ENCODE measurements around the gene GAREM2.
"Not testable (repeated sequence)": the region's sequence is repeated elsewhere in the genome, so short reads cannot be mapped to it uniquely, and the experiment has no call there.

GAREM2 gene

DNA sequence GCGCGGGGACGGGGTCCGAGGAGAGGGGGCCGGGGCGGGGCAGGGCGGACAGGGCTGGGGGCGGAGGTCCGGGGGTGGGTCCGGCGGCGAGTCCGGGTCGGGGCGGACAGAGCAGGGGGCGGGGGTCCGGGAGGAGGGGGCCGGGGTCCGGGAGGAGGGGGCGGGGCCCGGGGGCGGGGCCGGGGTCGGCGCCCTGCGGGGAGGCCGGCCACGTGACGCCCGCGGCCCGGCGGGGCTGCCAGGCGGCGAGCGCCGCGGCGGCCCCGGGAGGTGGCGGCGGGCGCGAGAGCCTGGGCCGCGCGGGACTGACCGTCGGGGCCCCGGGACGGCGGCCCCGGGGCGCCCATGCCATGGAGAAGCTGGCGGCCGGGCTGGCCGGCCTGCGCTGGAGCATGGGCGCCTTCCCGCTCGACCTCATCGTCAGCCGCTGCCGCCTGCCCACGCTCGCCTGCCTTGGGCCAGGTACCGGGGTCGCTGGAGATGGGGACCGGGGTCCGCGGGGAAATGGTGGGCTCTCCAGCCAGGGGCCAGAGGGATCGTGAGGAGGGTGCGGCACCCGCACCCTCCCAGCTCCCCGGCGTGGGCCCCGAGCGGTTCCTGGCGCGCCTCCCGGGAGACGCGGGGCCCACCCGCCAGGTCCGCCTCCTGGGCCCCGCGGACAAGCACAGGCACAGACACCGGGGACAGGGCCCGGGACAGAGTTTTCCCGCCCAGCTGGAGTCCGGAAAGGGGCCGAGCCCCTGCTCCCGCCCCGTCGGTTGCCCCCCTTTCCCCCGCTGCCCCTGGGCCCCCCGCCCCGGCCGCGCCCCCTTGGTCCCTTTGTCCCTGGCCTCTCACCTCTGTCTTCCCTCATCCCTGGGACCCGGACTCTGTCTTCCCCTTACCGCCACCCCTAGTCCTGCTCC, at the start of gene GAREM2:
Gene GAREM2 (plus strand): TSS at position 218 of the 905 bp plus-strand sequence. CDS start 133 bp downstream, at position 351.
- no peak for DNase-seq

DNA sequence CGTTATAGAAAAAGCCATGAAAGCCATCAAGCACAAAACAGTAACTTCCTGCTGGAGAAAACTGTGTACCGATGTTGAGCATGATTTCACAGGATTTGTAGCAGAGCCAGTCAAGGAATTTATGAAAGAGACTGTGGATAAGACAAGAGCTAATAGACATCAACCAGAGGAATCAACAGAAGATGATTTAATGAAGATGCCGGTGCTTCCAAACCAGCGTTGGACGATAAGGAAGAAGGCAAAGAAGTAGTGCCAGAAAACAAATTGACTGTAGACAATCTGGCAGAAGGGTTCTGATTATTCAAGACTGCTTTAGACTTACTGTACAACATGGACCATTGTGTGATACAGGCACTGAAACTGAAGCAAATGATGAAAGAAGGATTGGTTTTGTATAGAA, 49.5 kb upstream of the GAREM2 start:
- no peak for DNase-seq

DNA sequence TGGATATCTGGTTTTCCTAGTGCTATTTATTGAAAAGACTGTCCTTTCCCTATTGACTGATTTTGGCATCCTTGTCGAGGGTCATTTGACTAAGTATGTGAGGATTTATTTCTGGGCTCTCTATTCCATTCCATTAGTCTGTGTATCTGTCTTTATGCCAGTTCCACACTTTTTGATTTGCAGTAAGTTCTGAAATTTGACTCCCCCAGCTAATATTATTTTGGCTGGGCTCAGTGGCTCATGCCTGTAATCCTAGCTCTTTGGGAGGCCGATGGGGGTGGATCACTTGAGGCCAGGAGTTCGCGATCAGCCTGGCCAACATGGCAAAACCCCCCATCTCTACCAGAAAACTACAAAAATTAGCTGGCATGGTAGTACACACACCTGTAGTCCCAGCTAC, 46.8 kb upstream of the GAREM2 start:
- DNase-seq, result no peak

DNA sequence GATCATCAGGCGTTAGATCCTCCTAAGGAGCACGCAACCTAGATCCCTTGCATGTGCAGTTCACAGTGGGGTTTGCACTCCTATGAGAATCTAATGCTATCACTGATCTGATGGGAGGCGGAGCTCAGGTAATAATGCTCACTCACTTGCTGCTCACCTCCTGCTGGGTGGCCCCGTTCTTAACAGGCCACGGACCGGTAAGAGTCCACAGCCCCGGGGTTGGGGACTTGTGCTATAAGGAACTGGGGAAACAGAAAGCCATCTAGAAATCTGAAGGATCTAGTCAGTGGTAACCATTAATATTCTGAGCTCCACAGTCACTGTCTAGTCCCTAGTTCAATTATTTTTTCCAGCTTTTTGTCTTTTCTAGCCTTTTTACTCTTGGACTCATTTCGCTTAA, 44.7 kb upstream of the GAREM2 start:
- DNase-seq, result no peak

DNA sequence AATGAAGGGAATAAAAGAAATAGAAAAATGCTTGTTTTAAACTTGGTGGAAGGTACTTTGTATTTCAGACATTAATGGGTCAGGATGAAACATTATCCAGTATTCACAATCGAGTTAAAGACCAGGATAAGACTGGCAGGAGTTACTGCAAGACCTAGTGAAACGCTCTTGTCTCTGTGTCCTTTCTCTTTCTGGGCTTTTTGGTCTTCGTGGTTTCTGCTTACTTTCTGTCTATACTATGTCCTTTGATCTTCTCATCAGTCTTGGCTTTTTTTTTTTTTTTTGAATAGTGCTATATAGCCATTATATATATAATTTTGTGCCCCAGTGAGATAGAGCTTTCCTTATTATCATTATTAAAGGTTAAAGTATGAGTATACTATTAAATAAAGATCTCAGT, 42.1 kb upstream of the GAREM2 start:
- DNase-seq, result no peak

DNA sequence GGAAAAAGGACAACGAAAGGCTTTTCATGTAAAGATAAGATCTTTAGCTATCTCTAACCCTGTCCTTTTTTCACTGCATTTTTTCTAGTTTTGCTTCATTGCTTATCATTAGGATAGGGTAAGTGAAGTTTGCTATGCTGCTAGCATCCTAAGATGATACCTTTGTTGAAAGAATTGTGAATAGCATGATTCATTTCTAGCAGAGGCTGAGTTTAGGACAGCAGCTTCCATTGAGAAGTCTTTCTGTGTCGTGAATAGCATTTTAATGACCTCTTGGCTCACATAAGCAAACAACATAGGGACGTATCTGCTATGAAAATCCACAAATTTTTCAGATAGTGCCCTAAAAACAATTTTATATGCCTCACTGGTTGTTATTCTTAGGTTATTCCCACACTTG, 36.4 kb upstream of the GAREM2 start:
- no peak for DNase-seq

DNA sequence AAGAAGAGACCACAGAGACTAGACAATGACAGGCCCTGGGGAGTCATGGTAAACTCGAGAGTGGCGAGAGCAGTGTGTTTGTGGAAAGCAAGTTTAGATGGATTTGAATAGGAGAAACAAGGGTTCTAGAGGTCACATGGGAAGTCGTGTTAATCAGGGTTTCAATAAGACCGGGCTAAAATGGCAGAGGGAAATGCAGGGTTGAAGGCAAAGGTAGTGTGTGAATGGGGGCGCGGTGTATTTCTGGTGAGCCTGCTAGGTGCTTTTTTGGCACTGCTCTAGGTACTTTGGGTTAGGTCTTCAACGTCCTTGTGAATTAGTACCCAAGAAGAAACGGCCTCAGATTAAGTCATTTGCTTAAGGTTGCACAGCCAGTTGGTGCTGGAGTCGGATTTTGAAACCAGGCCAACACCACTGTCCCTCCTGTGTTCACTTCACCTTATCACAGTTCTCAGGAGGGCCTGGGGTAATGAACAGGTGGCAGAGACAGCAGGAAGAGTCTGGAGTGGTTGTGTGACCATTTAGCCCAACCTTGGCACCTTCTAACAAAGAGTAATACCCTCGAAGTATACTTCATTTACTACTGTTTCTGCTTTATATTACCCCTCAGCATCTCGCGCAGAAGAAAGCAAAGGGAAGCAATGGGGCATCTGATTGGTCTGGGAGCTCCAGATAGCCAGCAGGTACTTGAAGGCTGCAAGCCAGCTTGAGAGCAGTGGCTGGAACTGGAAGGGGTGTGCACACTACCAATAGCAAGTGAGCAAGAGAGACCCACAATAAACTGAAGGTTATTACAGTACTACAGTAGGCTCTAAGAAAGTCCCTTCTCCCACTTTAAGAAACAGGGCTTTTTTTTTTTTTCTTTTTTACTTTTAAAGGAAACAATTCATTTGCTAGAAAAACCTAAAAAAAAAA, 33.4 kb upstream of the GAREM2 start:
- peak; percentile 29 for DNase-seq

DNA sequence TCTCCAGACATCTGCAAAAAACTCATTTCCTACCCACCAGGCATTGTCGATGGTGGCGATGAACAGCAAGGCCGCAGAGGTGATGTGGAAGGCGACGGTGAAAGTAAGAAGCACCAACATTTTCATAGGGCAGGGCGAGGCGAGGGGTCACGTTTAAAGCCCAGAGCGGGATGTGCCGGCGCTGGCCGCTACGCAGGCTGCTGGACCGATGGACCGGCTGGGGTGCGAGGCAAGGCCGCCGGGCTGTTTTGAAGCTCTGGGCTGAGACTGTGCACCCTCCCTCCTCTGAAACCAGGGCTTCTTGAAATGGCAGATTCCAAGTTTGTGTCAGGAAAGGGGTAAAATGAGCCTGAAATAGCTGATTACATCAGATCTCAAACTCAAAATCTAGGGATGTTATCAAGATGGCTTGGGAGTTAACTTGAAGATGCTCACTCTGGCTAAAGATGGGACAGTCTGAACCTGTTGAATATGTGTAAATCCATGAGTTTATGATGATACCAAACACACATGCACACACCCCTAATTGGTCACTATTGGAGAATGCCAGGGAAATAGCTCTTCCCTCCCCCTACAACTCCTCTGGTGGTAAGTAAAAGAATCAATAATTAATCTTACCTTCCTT, 31.6 kb upstream of the GAREM2 start:
- DNase-seq, result no peak

DNA sequence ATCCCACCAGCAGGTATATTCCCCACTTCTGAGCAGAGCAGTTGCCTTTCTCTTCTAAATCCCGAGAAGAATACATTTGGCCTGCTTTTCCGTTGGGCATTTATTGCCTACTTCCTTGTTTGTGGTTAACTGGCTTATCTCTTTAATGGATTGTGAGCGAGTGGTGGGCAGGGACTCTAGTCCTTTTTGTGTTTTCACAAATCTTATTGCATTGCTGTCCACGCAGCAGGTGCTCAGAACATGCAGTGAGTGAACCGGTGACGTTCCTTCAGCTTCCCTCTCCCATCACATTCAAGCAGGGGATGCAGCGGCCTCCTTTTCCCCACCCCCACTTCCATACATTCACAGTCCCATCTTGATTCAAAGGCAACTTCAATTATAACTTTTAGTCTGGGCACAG, 28.9 kb upstream of the GAREM2 start:
- peak; percentile 50 for DNase-seq

DNA sequence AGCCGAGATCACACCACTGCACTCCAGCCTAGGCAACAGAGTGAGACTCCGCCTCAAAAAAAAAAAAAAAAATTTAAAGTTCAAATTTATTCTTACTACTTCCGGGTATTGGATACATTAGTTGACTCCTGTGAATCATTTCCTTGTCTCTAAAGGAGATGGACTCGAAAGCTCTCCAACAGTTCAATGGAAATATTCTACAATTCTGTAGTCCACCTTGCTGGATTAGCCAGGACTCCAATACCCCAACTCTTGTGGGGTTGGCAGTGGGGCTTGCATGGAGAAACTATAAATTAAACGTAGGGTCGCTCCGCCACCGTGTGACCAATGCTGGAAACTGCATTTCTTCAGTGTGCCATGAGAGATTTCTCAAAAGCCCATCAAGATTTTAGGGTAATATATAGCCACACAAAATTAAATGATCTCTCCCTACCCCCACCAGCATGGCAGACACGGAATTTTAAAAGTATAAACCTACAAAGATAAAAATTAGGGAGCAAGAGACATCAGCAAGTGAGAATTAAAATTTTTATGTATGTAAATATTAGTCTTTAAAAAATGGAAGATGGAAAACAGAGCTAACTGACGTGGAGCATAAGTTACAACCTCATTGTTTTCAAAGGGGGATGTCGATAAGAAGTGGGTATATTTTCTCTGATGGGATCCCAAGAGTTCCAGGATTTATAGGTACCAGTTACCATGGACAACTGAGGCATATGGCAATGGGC, 27.8 kb upstream of the GAREM2 start:
- DNase-seq, result peak; percentile 80

DNA sequence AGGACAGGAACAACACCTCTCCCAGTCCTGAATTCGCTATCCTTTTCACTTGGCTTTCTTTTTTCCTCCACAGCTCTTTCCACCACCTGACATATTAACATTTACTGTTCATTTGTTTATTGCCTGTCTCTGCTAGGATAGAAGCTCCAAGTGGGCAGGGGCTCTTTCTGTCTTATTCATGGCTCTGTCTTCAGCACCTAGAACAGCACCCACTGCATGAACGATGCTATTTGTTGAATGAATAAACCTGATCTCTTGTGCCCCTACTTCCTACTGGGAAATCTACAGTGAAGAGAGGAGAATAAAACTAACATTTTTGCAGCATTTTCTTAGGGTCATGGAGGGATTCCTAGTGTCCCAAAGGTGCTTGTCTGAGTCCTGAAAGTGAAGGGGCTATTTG, 24.4 kb upstream of the GAREM2 start:
- no peak for DNase-seq

DNA sequence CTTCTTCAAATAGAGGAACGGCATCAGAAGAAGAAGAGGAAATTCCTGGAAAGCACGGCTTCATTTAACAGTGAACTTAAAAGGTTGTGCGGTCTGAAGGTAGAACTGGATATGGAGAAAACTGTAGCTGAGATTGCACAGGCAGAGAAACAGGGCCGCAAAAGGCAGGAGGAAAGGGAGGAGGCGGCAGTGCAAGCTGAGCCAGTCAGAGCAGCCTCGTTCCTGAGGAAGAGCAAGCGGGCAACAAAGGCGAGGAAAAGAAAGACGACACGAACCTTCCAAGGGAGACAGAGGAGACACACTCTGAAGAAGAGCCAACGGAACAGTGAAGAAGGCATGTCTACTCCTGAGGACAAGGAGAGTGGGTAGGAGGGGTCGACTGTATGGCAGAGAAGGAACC, 22.6 kb upstream of the GAREM2 start:
- DNase-seq, result no peak

DNA sequence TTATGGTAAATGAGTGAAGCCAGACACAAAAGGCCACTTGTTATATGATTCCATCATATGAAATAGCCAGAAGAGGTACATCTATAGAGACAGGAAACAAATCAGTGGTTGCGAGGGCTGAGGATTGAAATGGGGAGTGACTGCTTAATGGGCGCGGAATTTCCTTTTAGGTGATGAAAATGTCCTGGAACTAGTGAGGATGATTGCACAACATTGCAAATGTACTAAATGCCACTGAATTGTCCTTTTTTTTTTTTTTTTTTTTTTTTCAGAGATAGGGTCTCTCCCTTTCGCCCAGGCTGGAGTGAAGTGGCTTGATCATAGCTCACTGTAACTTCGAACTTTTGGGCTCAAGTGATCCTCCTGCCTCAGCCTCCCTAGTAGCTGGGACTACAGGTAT, 15.3 kb upstream of the GAREM2 start:
- DNase-seq, result no peak

DNA sequence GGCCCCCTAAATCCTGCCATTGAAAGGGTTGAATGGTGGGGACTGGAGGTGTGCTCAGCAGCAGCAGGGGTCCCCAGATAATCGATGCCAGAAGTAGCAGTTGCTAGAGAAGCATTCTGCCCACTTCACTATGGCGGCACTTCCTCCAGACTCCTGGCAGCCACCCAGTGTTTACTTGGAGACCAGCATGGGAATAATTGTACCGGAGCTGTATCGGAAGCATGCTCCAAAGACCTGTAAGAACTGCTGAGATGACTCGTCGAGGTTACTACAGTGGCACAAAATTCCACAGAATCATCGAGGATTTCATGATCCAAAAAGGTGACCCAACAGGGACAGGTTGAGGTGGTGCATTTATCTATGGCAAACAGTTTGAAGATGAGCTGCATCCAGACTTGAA, 11.0 kb upstream of the GAREM2 start:
- no peak for DNase-seq

DNA sequence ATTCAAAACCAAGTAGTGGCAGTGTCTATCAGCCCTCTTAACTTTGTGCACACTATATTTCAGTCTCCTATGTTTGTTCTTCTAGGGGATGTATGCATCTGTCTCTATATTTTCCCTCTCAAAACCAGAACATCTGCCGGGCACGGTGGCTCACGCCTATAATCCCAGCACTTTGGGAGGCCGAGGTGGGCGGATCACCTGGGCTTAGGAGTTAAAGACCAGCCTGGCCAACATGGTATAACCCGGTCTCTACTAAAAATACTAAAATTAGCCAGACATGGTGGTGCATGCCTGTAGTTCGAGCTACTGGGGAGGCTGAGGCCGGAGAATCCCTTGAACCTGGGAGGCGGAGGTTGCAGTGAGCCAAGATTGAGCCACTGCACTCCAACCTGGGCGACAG, 9.9 kb upstream of the GAREM2 start:
- no peak for DNase-seq

DNA sequence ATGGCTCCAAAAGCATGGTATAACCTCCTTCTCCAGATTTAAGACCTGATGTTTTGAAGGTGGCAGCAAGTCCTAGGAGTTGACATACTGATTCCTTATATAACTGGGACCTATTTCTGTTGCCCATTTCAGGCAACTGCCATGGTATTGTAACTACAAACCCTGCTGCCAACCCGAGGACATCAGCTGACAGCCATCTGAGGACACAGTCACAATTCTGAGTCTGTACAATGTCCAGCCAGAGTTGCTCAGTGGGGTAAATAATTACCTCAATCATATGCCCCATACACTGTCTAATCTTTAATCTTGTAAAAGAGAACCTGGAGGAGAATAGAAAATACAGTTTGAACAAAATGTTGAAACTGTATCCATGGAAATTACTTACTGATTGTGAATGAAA, 8.7 kb upstream of the GAREM2 start:
- no peak for DNase-seq

DNA sequence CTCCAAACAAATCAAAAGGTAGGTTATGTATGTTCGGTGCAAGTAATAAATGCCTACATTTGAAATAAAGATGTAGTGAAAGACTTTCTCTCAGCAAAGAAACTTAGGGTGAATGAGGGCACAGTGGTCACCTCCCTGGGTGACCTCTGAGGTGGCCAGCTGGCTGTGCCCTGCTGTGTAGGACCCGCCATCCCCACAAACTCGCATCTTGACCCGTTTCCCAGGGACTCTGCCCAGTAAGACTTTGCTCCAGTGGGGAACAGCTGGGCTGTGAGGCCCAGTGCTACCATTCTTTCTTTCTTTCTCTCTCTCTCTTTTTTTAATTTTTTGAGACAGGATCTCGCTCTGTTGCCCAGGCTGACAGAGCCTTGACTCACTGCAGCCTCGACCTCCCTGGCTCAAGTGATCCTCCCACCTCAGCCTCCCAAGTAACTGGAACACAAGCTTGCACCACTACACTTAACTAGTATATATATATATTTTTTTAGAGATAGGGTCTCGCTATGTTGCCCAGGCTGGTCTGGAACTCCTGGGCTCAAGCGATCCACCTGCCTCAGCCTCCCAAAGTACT, 8.2 kb upstream of the GAREM2 start:
- DNase-seq, result no peak

DNA sequence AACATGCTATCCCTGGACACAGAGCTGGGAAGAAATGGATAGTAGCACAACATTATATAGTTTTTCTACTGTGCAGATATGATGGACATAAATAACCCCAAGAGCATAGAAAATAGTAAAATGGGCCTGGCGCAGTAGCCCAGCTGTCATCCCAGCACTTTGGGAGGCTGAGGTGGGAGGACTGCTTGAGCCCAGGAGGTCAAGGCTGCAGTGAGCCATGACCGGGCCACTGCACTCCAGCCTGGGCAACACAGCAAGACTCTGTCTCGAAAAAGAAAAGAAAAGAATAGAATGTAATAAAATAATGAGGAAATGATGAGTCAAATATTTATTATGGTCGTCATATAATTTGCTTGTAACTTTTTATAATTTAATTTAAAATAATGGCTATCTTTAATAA, 7.5 kb upstream of the GAREM2 start:
- no peak for DNase-seq

DNA sequence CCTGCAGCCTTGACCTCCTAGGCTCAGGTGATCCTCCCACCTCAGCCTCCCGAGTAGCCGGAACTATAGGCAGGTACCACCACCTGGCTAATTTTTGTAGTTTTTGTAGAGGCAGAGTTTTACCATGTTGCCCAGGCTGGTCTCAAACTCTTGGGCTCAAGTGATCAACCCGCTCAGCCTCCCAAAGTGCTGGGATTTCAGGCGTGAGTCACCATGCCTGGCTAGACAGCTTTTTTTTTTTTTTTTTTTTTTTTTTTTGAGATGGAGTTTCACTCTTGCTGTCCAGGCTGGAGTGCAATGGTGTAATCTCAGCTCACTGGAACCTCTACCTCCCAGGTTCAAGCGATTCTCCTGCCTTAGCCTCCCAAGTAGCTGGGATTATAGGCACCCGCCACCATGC, 6.3 kb upstream of the GAREM2 start:
- DNase-seq, result not testable (repeated sequence)

DNA sequence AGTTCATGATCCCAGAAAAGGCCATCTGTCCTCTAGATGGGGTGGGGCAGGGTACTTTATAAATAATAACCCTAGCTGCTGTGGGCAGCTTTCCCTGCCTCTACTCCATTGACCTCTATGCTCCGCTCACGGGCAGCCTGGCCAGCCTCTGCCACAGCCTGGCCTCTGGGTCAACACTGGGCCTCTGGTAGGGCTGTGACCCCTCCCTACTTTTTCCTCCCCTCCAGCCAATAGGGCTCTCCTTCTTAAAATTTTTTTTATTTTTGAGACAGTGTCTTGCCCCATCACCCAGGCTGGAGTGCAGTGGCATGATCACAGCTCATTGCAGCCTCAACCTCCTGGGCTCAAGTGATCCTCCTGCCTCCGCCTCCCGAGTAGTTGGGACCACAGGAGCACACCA, 4.1 kb upstream of the GAREM2 start:
- no peak for DNase-seq

DNA sequence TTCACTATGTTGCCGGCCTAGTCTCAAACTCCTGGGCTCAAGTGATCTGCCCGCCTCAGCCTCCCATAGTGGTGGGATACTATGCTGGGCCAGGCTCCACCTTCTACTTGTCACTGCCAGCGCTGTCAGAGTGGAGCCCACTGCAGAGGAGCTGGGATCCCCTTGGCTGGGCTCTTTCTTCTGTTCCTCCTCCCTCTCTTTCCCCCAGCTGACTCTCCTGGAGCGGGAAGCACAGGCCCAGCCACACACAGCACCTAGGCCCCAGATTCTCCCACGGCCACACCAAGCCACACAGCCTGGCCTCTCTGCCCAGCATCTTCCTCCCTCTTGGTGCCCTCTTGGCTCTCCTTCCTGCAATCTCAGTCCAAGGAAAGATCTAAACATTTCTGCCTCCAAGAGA, 3.7 kb upstream of the GAREM2 start:
- DNase-seq, result no peak

DNA sequence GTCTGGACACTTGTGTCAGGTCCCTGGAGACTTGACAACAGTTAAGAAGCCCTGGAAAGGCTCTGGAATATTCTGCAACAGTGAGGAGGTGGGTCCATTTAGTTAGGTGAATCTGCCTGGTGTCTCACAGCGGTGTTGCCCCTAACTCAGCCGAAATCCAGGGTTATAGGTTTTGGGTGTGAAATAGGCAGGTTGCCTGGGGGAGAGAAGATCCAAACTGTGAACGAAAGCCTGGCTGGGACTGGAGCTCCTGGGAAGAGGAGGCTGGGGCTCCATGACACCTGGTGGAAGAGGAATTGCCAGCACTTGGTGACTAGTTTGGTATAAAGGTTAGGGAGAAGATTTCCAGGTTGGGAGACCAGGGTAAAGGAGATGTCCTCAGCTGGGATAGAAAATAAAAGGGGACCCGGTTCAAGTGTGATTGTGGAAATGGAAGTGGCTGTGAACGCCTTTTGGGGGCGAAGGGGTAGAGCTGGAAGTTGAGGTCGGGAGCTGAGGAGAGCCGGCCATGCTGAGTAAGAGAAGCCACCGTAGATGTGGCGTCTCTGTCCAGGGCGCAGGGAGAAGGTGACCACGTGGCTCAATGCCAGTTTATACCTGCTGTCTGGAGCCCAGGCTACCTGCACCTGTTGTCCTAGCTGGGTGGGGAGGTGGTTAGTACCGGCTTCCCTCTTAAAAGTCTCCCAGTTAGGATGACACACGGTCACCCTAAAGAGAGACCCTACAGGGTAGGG, 3.0 kb upstream of the GAREM2 start:
- no peak for DNase-seq
